HepG2 (cell line): ENCODE measurements around the gene FITM1. TPM values are rescaled to one million over a fixed set of nuclear protein-coding genes. Genes with fewer than 3 reads are reported as not detected.
A peak's percentile ranks its signal among the peaks of the same experiment; 100 is the strongest.

Experiments used
- ATAC-seq: fragments of 200-7000 bp; cut with Tn5 transposase; 3 replicates; pipeline ENCODE4 v1.9.1; 2020; ENCODE audit warnings: mild to moderate bottlenecking, moderate library complexity
- BruUV-seq: library from RNA; stranded (reverse); fragments of 400-500 nt; replicated peaks from 2 replicates; lab custom pipeline; 2021; lab: Mats Ljungman, UMichigan
- CTCF ChIA-PET: fragments of 300-600 bp; formaldehyde crosslinking; extraction: SDS; loops from one replicate; lab custom pipeline; 2021; ENCODE audit warnings: low total read pairs, inconsistent platforms, low intra/inter-chr PET ratio; lab: Yijun Ruan, JAX
- POLR2A ChIA-PET: fragments of 350-600 bp; sonication (Branson Sonifier 250); formaldehyde crosslinking; loops from one replicate; lab custom pipeline; 2020; ENCODE audit warnings: antibody characterized with exemption, inconsistent platforms; lab: Yijun Ruan, JAX
- DNase-seq: peaks from one replicate; pipeline ENCODE4 v3.0.0-alpha.2; 2015; ENCODE audit warnings: low spot score
- FAIRE-seq: peaks from 3 replicates; lab custom pipeline; 2011; peaks lifted over from hg19 to GRCh38; lab: Jason Lieb, UNC
- H2AFZ ChIP-seq: one replicate; pipeline ENCODE4 v1.6.1; 2011; ENCODE audit warnings: low read length, inconsistent platforms
- H3K27ac ChIP-seq: fragments of 300-600 bp; 3 replicates; pipeline ENCODE4 v1.8.0; 2011; ENCODE audit warnings: mixed run types, mild to moderate bottlenecking, mixed read lengths, low read length, inconsistent platforms; ENCODE audit not compliant: insufficient read depth; ENCODE audit errors: extremely low read length
- H3K27me3 ChIP-seq, 2 experiments: fragments of 200-600 bp in 1 of 2; 2 replicates in 1 of 2; 3 replicates in 1 of 2; pipeline versions ENCODE4 v1.6.0 to v1.8.0; 2011; ENCODE audit warnings: low read length in 2 of 2, mild to moderate bottlenecking in 2 of 2, moderate library complexity in 2 of 2, inconsistent platforms in 1 of 2; ENCODE audit not compliant: insufficient read depth in 2 of 2, control insufficient read depth in 1 of 2
- H3K36me3 ChIP-seq, 2 experiments: fragments of 200-600 bp in 1 of 2; replicated peaks in 1 of 2; 2 replicates in 1 of 2; 3 replicates in 1 of 2; pipeline versions ENCODE4 v1.5.1 to v1.8.0; 2011; ENCODE audit warnings: low read length in 2 of 2, inconsistent platforms in 1 of 2; ENCODE audit not compliant: insufficient read depth in 2 of 2, control insufficient read depth in 1 of 2
- H3K4me1 ChIP-seq: 2 replicates; pipeline ENCODE4 v1.5.1; 2012; ENCODE audit warnings: low read length, inconsistent platforms; ENCODE audit not compliant: insufficient read depth
- H3K4me2 ChIP-seq: 2 replicates; pipeline ENCODE4 v1.6.0; 2011; ENCODE audit warnings: low read depth, low read length, inconsistent platforms
- H3K4me3 ChIP-seq, 3 experiments: fragments of 200-600 bp in 1 of 3; sonication (generic), shearing (Covaris generic) in 1 of 3; replicated peaks in 1 of 3; 2 replicates each; pipeline ENCODE4 v1.5.1; 2011 to 2016; ENCODE audit warnings: low read length in 3 of 3, inconsistent platforms in 2 of 3, low read depth in 2 of 3, mild to moderate bottlenecking in 2 of 3, control low read depth in 1 of 3, mixed read lengths in 1 of 3; ENCODE audit not compliant: insufficient read depth in 1 of 3
- H3K79me2 ChIP-seq: one replicate; pipeline ENCODE4 v1.6.1; 2011; ENCODE audit warnings: low read length, inconsistent platforms; ENCODE audit not compliant: insufficient read depth
- H3K9ac ChIP-seq: 2 replicates; pipeline ENCODE4 v1.6.0; 2011; ENCODE audit warnings: mild to moderate bottlenecking, low read depth, low read length, inconsistent platforms; ENCODE audit not compliant: insufficient read depth
- H3K9me3 ChIP-seq: 2 replicates; pipeline ENCODE4 v1.5.1; 2012; ENCODE audit warnings: mild to moderate bottlenecking, low read length
- H4K20me1 ChIP-seq: 2 replicates; pipeline ENCODE4 v1.6.0; 2011; ENCODE audit warnings: inconsistent platforms, mild to moderate bottlenecking, low read length, moderate library complexity; ENCODE audit not compliant: insufficient read depth
- AGO2 ChIP-seq: fragments of 200-400 bp; formaldehyde crosslinking; optimal IDR thresholded peaks from 2 replicates; pipeline ENCODE3; 2017; ENCODE audit warnings: mild to moderate bottlenecking, low read depth, low read length, moderate library complexity
- CCDC6 ChIP-seq: sonication (generic); formaldehyde crosslinking; IDR thresholded peaks from 2 replicates; pipeline ENCODE4 v1.8.1; 2022; ENCODE audit warnings: mild to moderate bottlenecking, missing genetic modification reagents, moderate library complexity
- FLYWCH1 ChIP-seq: sonication (generic); formaldehyde crosslinking; IDR thresholded peaks from 2 replicates; pipeline ENCODE4 v1.8.1; 2023; ENCODE audit warnings: mild to moderate bottlenecking, missing genetic modification reagents
- GPN1 ChIP-seq: sonication (generic); formaldehyde crosslinking; IDR thresholded peaks from 2 replicates; pipeline ENCODE4 v1.5.1; 2020; ENCODE audit warnings: missing genetic modification reagents, borderline replicate concordance
- HCFC1 ChIP-seq: fragments of 150-350 bp; IDR thresholded peaks from 2 replicates; pipeline ENCODE4 v1.6.1; 2014; ENCODE audit warnings: low read depth, low read length
- MTA1 ChIP-seq: sonication (generic); formaldehyde crosslinking; IDR thresholded peaks from 2 replicates; pipeline ENCODE4 v1.4.0; 2020; ENCODE audit warnings: missing genetic modification reagents, mild to moderate bottlenecking, borderline replicate concordance
- NR1H2 ChIP-seq: sonication (generic); formaldehyde crosslinking; IDR thresholded peaks from 2 replicates; pipeline ENCODE4 v1.8.1; 2022; ENCODE audit warnings: low read depth, missing genetic modification reagents, borderline replicate concordance
- POLR2G ChIP-seq: fragments of 200-400 bp; formaldehyde crosslinking; IDR thresholded peaks from 2 replicates; pipeline ENCODE4 v1.6.1; 2018; ENCODE audit warnings: mild to moderate bottlenecking, low read depth, low read length, moderate library complexity
- RBFOX2 ChIP-seq: fragments of 200-400 bp; formaldehyde crosslinking; IDR thresholded peaks from 2 replicates; pipeline ENCODE4 v1.6.1; 2017; ENCODE audit warnings: low read depth, mild to moderate bottlenecking, low read length
- SRF ChIP-seq: IDR thresholded peaks from 2 replicates; pipeline ENCODE4 v1.6.1; 2011; ENCODE audit warnings: mild to moderate bottlenecking, low read depth, low read length, moderate library complexity
- ZBTB33 ChIP-seq: sonication (generic); formaldehyde crosslinking; IDR thresholded peaks from 2 replicates; pipeline ENCODE4 v1.4.0; 2020; ENCODE audit warnings: missing genetic modification reagents
- ZNF234 ChIP-seq: sonication (generic); formaldehyde crosslinking; conservative IDR thresholded peaks from 2 replicates; pipeline ENCODE4 v1.5.1; 2020; ENCODE audit warnings: mild to moderate bottlenecking, missing genetic modification reagents
- ZNF383 ChIP-seq: sonication (generic); formaldehyde crosslinking; IDR thresholded peaks from 2 replicates; pipeline ENCODE4 v1.4.0; 2020; ENCODE audit warnings: missing genetic modification reagents, mild to moderate bottlenecking, borderline replicate concordance
- ZNF761 ChIP-seq: sonication (generic); formaldehyde crosslinking; conservative IDR thresholded peaks from 2 replicates; pipeline ENCODE4 v1.4.0; 2020; ENCODE audit warnings: mild to moderate bottlenecking, missing genetic modification reagents
- ZNF768 ChIP-seq: sonication (generic); formaldehyde crosslinking; IDR thresholded peaks from 2 replicates; pipeline ENCODE4 v1.4.0; 2020; ENCODE audit warnings: missing genetic modification reagents
- WGBS: methylation state at CpG from one replicate; pipeline ENCODE4 v1.1.6; 2017; ENCODE audit warnings: low lambda C conversion rate; 5-methylcytosine and 5-hydroxymethylcytosine counted together
- in situ Hi-C: cut with HindIII; loops from 2 replicates; pipeline ENCODE4 v1.10.0; 2017; ENCODE audit warnings: low pct_unique_long_range_greater_than_20kb; ENCODE audit not compliant: extremely low pct_ligation_motif_present
- intact Hi-C: fragments of 100-400 bp; cut with micrococcal nuclease; formaldehyde crosslinking; loops from one replicate; pipeline ENCODE4 v1.10.0; 2022; ENCODE audit not compliant: unreplicated experiment
- polyA plus RNA-seq, 8 experiments: library from polyadenylated mRNA; depleted of rRNA in 3 of 8; stranded (reverse) in 7 of 8; unstranded in 1 of 8; fragments of >200 nt; fragmentation: Illumina TruSeq in 4 of 8; extraction: Trizol in 4 of 8; gene quantifications; 2 replicates each; pipeline versions ENCODE4 v1.2.1 to v1.2.3, GENCODE V29; 2011 to 2016; ENCODE audit warnings: low read depth in 4 of 8, missing spikeins in 1 of 8, mixed read lengths in 1 of 8; ENCODE audit not compliant: insufficient read depth in 1 of 8
- total RNA-seq, 5 experiments: library from RNA; depleted of rRNA; stranded (reverse); fragments of >200 nt; fragmentation: Illumina TruSeq; extraction: Trizol; gene quantifications; 2 replicates each; pipeline ENCODE4 v1.2.3, GENCODE V29; 2016; ENCODE audit warnings: low read depth in 1 of 5

FITM1 gene
- total and polyA plus RNA-seq, 2 of the 13 experiments (the other 11 are each of a cell fraction or from before 2014, with no cell fraction given) = 2.7 to 5.8 TPM

- no peak for DNase-seq
- Histone ChIP-seq H3K79me2 (no peaks in the 10 kb centered on the region), H3K27ac (no peak overlapping the region), H3K4me1 (no peaks in the 10 kb centered on the region), H3K9me3 (no peaks in the 10 kb centered on the region), H3K27me3 (no peaks in the 10 kb centered on the region), H2AFZ (no peak overlapping the region), H4K20me1 (no peaks in the 10 kb centered on the region), H3K4me3 (no peak overlapping the region), H3K9ac (no peak overlapping the region), H3K36me3 (peaks cover 54 to 59% of the 10 kb centered on the region in 2 experiments), H3K4me2 (no peak overlapping the region)
- TF ChIP-seq POLR2G (peak; percentile 26; the same call in 1 of the 2 replicates), NR1H2 (CRISPR knock-in tag) (0 out of 2 replicates have a peak, but pooled peaks have one; percentile 23), CCDC6 (CRISPR knock-in tag) (0 out of 2 replicates have a peak, but pooled peaks have one; percentile 20), ZNF768 (CRISPR knock-in tag) (no peak; the same call in 1 of the 2 replicates), SRF (no peak)
- BruUV-seq = no TSS peak
- intact Hi-C loops (no loop called here), in situ Hi-C loops (no loop called here)
- no peak for FAIRE-seq
- ChIA-PET CTCF (no interaction called here), POLR2A (interaction anchor here (0.6 to 8.1 kb wide), 12 partner anchors 8 to 66 kb away, joined by 3 to 65 read pairs (median 5); partner anchors contain the start of genes CHMP4A, DCAF11, EMC9 and IPO4)
- 86% methylated on average over 12 of the region's 12 CpGs for WGBS
- no peak for ATAC-seq
Measured at GRCh38 chr14:24178399-24179178, 48.1 kb downstream of the FITM1 start.

- ChIA-PET POLR2A (interaction anchor here (0.6 to 8.1 kb wide), 15 partner anchors 9 to 128 kb away, joined by 3 to 65 read pairs (median 5); partner anchors contain the start of genes CARMIL3, CHMP4A, DCAF11 and EMC9), CTCF (no interaction called here)
- no peak for FAIRE-seq
- no peaks in the 10 kb centered on the region for H3K4me1 ChIP-seq
- DNase-seq = no peak
- BruUV-seq = no TSS peak
- H3K9me3 ChIP-seq = no peaks in the 10 kb centered on the region
- no peaks in the 10 kb centered on the region for H4K20me1 ChIP-seq
- H3K9ac ChIP-seq = no peak overlapping the region
- intact Hi-C loops (no loop called here), in situ Hi-C loops (no loop called here)
- 94% methylated on average over 14 of the region's 14 CpGs for WGBS
- H3K27ac ChIP-seq = no peak overlapping the region
- no peak overlapping the region for H3K4me2 ChIP-seq
- no peaks in the 10 kb centered on the region for H3K27me3 ChIP-seq
- H2AFZ ChIP-seq = no peak overlapping the region
- peaks cover 62 to 67% of the 10 kb centered on the region in 2 experiments for H3K36me3 ChIP-seq
- no peak overlapping the region for H3K4me3 ChIP-seq
- no peaks in the 10 kb centered on the region for H3K79me2 ChIP-seq
- peak; percentile 0 for ATAC-seq
- no peak for TF ChIP-seq GPN1 (CRISPR knock-in tag)
- no peak for TF ChIP-seq MTA1 (CRISPR knock-in tag)
- TF ChIP-seq ZBTB33 (CRISPR knock-in tag) = 0 out of 2 replicates have a peak, but pooled peaks have one; percentile 12
- TF ChIP-seq AGO2 = peak; percentile 94
- TF ChIP-seq ZNF234 (CRISPR knock-in tag) = no peak
- no peak for TF ChIP-seq ZNF383 (CRISPR knock-in tag)
- no peak for TF ChIP-seq ZNF761 (CRISPR knock-in tag)
- TF ChIP-seq FLYWCH1 (CRISPR knock-in tag) = no peak
- TF ChIP-seq RBFOX2 = peak; percentile 45
- peak; percentile 4; the same call in 1 of the 2 replicates for TF ChIP-seq HCFC1
Measured at GRCh38 chr14:24179294-24179960, 49.0 kb downstream of the FITM1 start.
